Natural killer cell treated with Interleukin-12 subunit alpha and Interleukin-12 subunit beta and Interleukin-15 and Interleukin-18, amount 100 ng/mL, for 72 hours (primary cell): Measurements from ENCODE around the gene MYO9A. TPM values are rescaled to one million over a fixed set of nuclear protein-coding genes. Genes with fewer than 3 reads are reported as not detected.
"Not testable (repeated sequence)": the region's sequence is repeated elsewhere in the genome, so short reads cannot be mapped to it uniquely, and the experiment has no call there.

Experiments
- ATAC-seq, 2 donors: fragments of 150-1000 bp; cut with Tn5 transposase in 1 of 2; sonication (Bioruptor Pico), chemical (Tn5 transposase) in 1 of 2; 2 replicates each; pipeline ENCODE4 v1.10.0; 2021
- DNase-seq: peaks from one replicate; pipeline ENCODE4 v3.0.0; 2022; ENCODE audit warnings: low spot score
- H3K27ac Mint-ChIP-seq, 2 donors: 1 replicate in 1 of 2; 2 replicates in 1 of 2; pipeline ENCODE4 v1.8.0; 2022; ENCODE audit warnings: mixed read lengths in 2 of 2, mild to moderate bottlenecking in 1 of 2, moderate library complexity in 1 of 2
- H3K27me3 Mint-ChIP-seq, 2 donors: 1 replicate in 1 of 2; 2 replicates in 1 of 2; pipeline ENCODE4 v1.8.0; 2022; ENCODE audit warnings: mixed read lengths in 2 of 2
- H3K36me3 Mint-ChIP-seq: one replicate; pipeline ENCODE4 v1.8.0; 2022; ENCODE audit warnings: mixed read lengths
- H3K4me1 Mint-ChIP-seq, 2 donors: 1 replicate in 1 of 2; 2 replicates in 1 of 2; pipeline ENCODE4 v1.8.0; 2022; ENCODE audit warnings: low read depth in 2 of 2, mixed read lengths in 2 of 2, mild to moderate bottlenecking in 1 of 2
- H3K4me3 Mint-ChIP-seq: one replicate; pipeline ENCODE4 v1.8.0; 2022; ENCODE audit warnings: mixed read lengths
- H3K9me3 Mint-ChIP-seq: 2 replicates; pipeline ENCODE4 v1.8.0; 2022; ENCODE audit warnings: mixed read lengths
- total RNA-seq, 2 donors: library from RNA; stranded (reverse); gene quantifications; one replicate each; pipeline ENCODE4 v1.2.3, GENCODE V29; 2022

MYO9A gene
- total RNA-seq, 2 donors from 2014 or later: 16.3 to 19.8 TPM

DNA sequence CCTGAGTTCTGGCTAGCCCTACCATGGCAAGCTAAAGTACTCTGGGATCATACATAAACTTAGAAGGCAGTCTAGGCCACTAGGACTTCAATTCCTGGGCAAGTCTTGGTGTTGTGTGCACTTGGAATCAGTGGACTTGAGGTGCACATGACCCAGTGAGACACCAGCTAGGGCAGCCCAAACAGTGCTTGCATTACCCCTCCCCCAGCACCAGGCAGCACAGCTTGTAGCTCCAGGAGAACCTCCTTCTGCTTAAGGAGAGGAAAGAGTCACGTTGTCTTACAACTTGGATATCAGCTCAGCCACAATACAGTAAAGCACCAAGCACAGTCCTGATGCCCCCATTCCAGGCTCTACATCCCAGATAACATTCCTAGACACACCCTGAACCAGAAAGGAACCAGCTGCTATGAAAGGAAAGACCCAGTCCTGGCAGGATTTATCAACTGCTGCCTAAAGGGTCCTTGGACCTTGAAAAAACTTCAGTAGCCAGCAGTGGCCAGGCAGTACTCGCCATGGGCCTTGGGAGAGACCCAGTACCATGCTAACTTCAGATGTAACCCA is 57.2 kb downstream of the MYO9A start:
- H3K27me3 Mint-ChIP-seq: no peaks in the 10 kb centered on the region
- H3K4me3 Mint-ChIP-seq: no peak overlapping the region
- H3K27ac Mint-ChIP-seq: no peak overlapping the region
- peaks cover 7% of the 10 kb centered on the region for H3K36me3 Mint-ChIP-seq
- no peak for ATAC-seq
- DNase-seq: no peak
- H3K4me1 Mint-ChIP-seq: peaks cover 27% of the 10 kb centered on the region in 2 donors
- H3K9me3 Mint-ChIP-seq: peaks cover 7% of the 10 kb centered on the region

- H3K36me3 Mint-ChIP-seq: peaks cover 7% of the 10 kb centered on the region
- no peaks in the 10 kb centered on the region for H3K27me3 Mint-ChIP-seq
- DNase-seq (no peak), ATAC-seq (no peak)
- H3K4me3 Mint-ChIP-seq: no peak overlapping the region
- peaks cover 27% of the 10 kb centered on the region in 2 donors for H3K4me1 Mint-ChIP-seq
- no peak overlapping the region for H3K27ac Mint-ChIP-seq
- peaks cover 7% of the 10 kb centered on the region for H3K9me3 Mint-ChIP-seq
These were observed 59.4 kb downstream of the MYO9A start for GRCh38 chr15:72058585-72058984.

- DNase-seq (no peak), ATAC-seq (no peak)
- Mint-ChIP-seq H3K9me3 (peaks cover 7% of the 10 kb centered on the region), H3K36me3 (peaks cover 7% of the 10 kb centered on the region), H3K27ac (no peak overlapping the region), H3K4me1 (peaks cover 24 to 27% of the 10 kb centered on the region in 2 donors), H3K27me3 (no peaks in the 10 kb centered on the region), H3K4me3 (no peak overlapping the region)
These were observed 60.3 kb downstream of the MYO9A start for GRCh38 chr15:72057548-72058091.

GRCh38 chr15:72056217-72056616 is 61.7 kb downstream of the MYO9A start:
- H3K36me3 Mint-ChIP-seq, H3K9me3 Mint-ChIP-seq, ATAC-seq, H3K4me3 Mint-ChIP-seq, H3K27ac Mint-ChIP-seq, DNase-seq, H3K27me3 Mint-ChIP-seq: not testable (repeated sequence)
- H3K4me1 Mint-ChIP-seq: peaks cover 17 to 18% of the 10 kb centered on the region in 2 donors

- not testable (repeated sequence) for DNase-seq, H3K27ac Mint-ChIP-seq, H3K4me3 Mint-ChIP-seq, H3K36me3 Mint-ChIP-seq, H3K27me3 Mint-ChIP-seq, ATAC-seq, H3K9me3 Mint-ChIP-seq
- peaks cover 9 to 13% of the 10 kb centered on the region in 2 donors for H3K4me1 Mint-ChIP-seq
These were observed 64.7 kb downstream of the MYO9A start for GRCh38 chr15:72053297-72053696.

DNA sequence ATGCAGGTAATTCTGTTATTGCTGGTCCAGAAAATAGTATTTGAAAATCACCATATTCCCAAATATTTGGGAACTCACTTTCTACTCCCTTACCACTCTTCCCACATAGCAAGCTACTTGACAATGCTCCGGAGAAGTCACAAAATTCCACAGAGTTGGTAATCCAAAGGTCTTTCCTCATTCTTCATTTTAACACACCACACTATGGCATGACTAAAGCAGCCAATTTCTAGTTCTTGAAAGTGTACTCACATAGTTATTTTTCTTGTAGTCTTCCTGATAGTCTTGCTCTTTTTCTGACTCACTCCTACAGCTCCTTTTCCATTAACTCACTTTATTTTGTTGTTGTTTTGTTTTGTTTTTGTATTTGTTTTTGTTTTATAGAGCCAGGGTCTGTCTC is 67.2 kb downstream of the MYO9A start:
- Mint-ChIP-seq H3K9me3 (no peaks in the 10 kb centered on the region), H3K4me1 (peaks cover 0 to 5% of the 10 kb centered on the region in 2 donors), H3K36me3 (peaks cover 9% of the 10 kb centered on the region), H3K27me3 (no peaks in the 10 kb centered on the region), H3K4me3 (no peak overlapping the region), H3K27ac (no peak overlapping the region)
- no peak for ATAC-seq
- no peak for DNase-seq

DNA sequence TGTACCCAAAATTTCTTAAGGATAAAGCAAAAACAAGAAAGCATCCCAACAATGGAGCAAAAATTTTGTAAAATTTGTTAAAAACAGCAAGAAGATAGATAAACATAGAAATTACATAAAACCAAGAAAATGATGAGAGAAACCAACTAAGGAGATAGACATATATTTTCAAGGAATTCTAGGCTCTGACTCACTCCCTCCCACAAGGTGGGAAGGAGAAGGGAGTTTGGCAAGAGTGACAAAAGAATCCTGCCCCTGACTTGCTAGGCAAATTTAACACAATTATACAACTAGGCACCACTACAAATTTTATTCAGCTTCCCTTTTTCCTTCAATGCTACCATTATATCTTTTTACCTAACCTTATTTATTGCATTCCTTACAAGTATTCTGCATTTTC is 70.9 kb downstream of the MYO9A start:
- ATAC-seq (no peak), DNase-seq (no peak)
- Mint-ChIP-seq H3K4me3 (no peak overlapping the region), H3K9me3 (no peaks in the 10 kb centered on the region), H3K27ac (no peak overlapping the region), H3K27me3 (no peaks in the 10 kb centered on the region), H3K36me3 (peaks cover 10% of the 10 kb centered on the region), H3K4me1 (peaks cover 0 to 5% of the 10 kb centered on the region in 2 donors)

DNA sequence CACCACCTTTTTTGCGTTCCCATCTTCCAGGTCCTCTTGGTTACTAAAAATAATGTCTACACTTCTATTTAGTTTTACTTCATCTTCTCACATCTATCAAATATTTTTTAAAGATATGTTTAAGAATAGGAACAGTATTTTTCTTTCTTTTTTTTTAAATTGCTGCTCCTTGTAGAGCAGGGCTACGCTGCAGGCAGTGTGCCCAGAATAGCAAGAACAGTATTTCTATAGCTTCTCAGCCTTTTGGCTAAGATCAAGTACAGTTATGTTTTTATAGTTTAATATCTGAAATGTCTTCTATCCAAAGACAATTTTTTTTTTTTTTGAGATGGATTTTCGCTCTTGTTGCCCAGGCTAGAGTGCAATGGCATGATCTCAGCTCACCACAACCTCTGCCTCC is 73.0 kb downstream of the MYO9A start:
- no peaks in the 10 kb centered on the region for H3K27me3 Mint-ChIP-seq
- no peak overlapping the region for H3K27ac Mint-ChIP-seq
- H3K9me3 Mint-ChIP-seq: no peaks in the 10 kb centered on the region
- H3K4me3 Mint-ChIP-seq: no peak overlapping the region
- DNase-seq (no peak), ATAC-seq (no peak)
- peaks cover 10% of the 10 kb centered on the region for H3K36me3 Mint-ChIP-seq
- peaks cover 0 to 3% of the 10 kb centered on the region in 2 donors for H3K4me1 Mint-ChIP-seq

DNA sequence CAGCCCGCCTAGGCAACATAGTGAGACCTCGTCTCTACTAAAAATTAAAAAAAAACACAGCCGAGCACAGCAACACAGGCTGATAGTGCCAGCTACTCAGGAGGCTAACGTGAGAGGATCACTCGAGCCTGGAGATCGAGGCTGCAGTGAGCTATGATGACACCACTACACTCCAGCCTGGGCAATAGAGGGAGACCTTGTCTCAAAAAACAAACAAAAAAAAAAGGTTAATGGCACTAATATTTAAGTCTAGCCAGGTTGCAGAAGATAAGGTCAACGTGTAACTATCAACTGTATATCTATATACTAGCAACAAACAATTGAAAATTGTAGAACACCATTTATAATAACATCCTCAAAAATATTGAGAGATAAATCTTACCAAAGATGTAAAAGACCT is 75.1 kb downstream of the MYO9A start:
- ATAC-seq (no peak), DNase-seq (no peak)
- H3K27me3 Mint-ChIP-seq: no peaks in the 10 kb centered on the region
- no peaks in the 10 kb centered on the region for H3K9me3 Mint-ChIP-seq
- no peak overlapping the region for H3K4me3 Mint-ChIP-seq
- H3K4me1 Mint-ChIP-seq: peaks cover 5 to 6% of the 10 kb centered on the region in 2 donors
- peaks cover 16% of the 10 kb centered on the region for H3K36me3 Mint-ChIP-seq
- H3K27ac Mint-ChIP-seq: no peak overlapping the region

- Mint-ChIP-seq H3K27ac (no peak overlapping the region), H3K36me3 (peaks cover 21% of the 10 kb centered on the region), H3K9me3 (no peaks in the 10 kb centered on the region), H3K4me1 (peaks cover 6 to 11% of the 10 kb centered on the region in 2 donors), H3K27me3 (no peaks in the 10 kb centered on the region), H3K4me3 (no peak overlapping the region)
- ATAC-seq: no peak
- DNase-seq: no peak
These were observed 75.9 kb downstream of the MYO9A start for GRCh38 chr15:72042054-72042453.

- H3K27ac Mint-ChIP-seq: no peak overlapping the region
- H3K4me1 Mint-ChIP-seq: peaks cover 6 to 15% of the 10 kb centered on the region in 2 donors
- ATAC-seq (no peak), DNase-seq (no peak)
- no peaks in the 10 kb centered on the region for H3K27me3 Mint-ChIP-seq
- H3K9me3 Mint-ChIP-seq: no peaks in the 10 kb centered on the region
- H3K36me3 Mint-ChIP-seq: peaks cover 12% of the 10 kb centered on the region
- no peak overlapping the region for H3K4me3 Mint-ChIP-seq
These were observed 80.6 kb downstream of the MYO9A start for GRCh38 chr15:72037321-72037720.

DNA sequence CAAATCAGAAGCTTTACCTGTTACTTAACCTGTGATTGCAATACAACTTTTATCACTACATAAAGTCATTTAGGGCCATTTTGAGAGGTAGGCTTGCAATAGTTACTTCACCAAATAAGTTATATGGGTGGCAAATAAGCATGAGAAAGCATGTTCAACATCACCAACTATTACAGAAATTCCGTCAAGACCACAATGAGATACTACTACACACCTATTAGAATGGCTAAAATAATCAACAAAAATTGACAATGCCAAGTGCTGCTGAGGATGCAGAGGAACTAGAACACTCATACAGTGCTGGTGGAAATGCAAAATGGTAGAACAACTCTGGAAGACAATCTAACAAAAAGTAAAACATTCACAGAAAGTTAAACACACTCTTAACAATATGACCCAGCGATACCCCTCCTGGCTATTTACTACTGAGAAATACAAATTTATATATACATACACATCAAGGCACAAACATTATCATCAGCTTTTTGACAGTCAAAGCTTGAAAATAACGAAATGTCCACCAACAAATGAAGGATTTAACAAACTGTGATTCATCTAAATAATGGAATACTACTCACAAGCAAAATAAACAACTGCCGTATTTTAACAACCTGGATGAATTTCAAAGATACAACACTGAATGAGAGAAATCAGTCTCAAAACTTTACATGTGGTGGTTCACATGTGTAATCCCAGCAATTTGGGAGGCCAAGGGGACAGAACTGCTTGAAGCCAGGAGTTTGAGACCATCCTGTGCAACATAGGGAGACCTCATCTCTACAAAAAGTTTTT is 82.9 kb downstream of the MYO9A start:
- no peak for DNase-seq
- Mint-ChIP-seq H3K9me3 (no peaks in the 10 kb centered on the region), H3K27me3 (no peaks in the 10 kb centered on the region), H3K4me1 (peaks cover 6 to 15% of the 10 kb centered on the region in 2 donors), H3K36me3 (peaks cover 12% of the 10 kb centered on the region), H3K27ac (no peak overlapping the region), H3K4me3 (no peak overlapping the region)
- ATAC-seq: no peak

DNA sequence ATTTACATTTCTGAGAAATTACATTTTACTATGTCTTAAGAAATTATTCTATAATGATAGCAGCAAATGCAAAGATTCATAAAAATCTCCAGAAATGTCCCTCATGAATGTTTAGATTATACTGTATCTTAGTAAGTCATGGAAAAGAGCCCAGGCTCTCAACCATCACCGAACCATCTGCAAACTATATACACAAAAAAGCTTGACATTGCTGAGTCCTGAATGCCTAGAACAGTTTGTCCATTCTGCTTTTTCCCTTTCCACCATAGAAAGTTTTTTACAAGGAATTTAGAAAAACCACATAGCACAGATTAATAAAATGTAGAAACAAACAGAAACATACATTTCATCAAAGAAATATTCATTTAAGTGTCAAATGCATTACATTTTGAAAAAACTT is 83.6 kb downstream of the MYO9A start:
- Mint-ChIP-seq H3K36me3 (peaks cover 12% of the 10 kb centered on the region), H3K9me3 (no peaks in the 10 kb centered on the region), H3K27ac (no peak overlapping the region), H3K4me1 (peaks cover 6 to 15% of the 10 kb centered on the region in 2 donors), H3K27me3 (no peaks in the 10 kb centered on the region), H3K4me3 (no peak overlapping the region)
- ATAC-seq: no peak
- no peak for DNase-seq

GRCh38 chr15:72033711-72034110 is 84.2 kb downstream of the MYO9A start:
- DNase-seq (no peak), ATAC-seq (no peak)
- Mint-ChIP-seq H3K27me3 (no peaks in the 10 kb centered on the region), H3K9me3 (no peaks in the 10 kb centered on the region), H3K4me1 (peaks cover 6 to 15% of the 10 kb centered on the region in 2 donors), H3K4me3 (no peak overlapping the region), H3K36me3 (peaks cover 12% of the 10 kb centered on the region), H3K27ac (no peak overlapping the region)
